GM19239 (cell line): Measurements from ENCODE around the gene ANKRD40CL.
A peak's percentile ranks its signal among the peaks of the same experiment; 100 is the strongest.
"Not testable (repeated sequence)": the region's sequence is repeated elsewhere in the genome, so short reads cannot be mapped to it uniquely, and the experiment has no call there.

Experiments used
- DNase-seq: peaks from one replicate; pipeline ENCODE4 v3.0.0; 2011; ENCODE audit warnings: low spot score; ENCODE audit not compliant: insufficient read length
- FAIRE-seq: peaks from 2 replicates; lab custom pipeline; 2011; peaks lifted over from hg19 to GRCh38; lab: Jason Lieb, UNC

The ANKRD40CL gene

DNA sequence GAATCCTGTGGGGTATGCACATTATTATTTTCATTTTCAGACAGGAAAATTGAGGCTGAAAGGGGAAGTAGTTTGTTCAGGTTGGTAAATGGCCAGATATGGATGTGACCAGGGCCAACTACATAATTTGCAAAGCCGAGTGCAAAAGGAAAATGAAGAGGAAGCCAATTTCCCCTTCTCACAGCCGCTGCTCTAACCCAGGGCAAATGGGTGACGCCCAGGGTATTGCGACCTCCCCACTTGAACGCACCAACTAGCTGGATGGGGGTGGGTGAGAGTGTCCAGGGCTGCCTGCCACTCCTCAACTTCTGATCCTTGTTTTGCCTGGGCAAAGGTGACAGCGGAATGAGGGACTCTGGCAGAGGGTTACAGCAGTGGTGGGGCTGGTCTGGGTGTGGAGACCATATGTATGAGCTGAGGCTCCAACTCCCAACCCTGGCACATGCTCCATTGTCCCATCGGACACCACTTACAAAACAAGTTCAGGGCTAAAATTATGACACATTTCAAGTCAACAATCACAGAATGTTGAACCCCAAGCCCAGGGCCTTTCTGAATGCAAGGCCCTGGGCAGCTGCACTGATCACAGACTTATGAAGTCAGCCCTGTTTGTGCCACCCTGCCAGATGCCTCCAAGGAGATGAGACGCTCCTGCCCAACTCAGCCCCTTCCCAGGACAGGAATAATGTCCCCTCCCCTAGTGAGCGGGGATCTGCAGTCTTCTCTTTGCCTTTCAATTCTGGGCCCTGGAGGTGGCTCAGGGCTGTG lies 1.7 kb downstream of the ANKRD40CL start:
- FAIRE-seq (peak; percentile 59), DNase-seq (peak; percentile 34)

DNA sequence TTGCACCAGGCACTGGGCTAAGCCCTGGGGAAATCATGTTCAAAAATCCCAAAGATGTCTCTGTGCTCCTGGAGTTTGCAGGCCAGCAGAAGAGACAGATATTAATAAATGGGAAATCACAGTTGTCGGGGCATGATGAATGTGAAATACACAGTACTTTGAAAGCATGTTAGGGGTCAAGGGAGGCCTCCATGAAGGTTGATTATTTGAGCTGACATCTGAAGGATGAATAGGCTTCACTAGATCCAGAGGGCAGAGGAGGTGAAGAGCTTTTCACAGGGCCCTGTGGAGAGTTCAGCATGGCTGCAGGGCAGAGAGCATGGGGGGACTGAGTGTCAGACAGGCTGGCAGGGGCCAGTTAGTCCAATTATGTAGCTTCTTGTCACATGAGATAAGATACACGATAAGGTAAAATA lies 2.6 kb downstream of the ANKRD40CL start:
- DNase-seq: no peak
- no peak for FAIRE-seq

GRCh38 chr17:50763716-50764475 lies 3.4 kb downstream of the ANKRD40CL start:
- no peak for FAIRE-seq
- DNase-seq: no peak

DNA sequence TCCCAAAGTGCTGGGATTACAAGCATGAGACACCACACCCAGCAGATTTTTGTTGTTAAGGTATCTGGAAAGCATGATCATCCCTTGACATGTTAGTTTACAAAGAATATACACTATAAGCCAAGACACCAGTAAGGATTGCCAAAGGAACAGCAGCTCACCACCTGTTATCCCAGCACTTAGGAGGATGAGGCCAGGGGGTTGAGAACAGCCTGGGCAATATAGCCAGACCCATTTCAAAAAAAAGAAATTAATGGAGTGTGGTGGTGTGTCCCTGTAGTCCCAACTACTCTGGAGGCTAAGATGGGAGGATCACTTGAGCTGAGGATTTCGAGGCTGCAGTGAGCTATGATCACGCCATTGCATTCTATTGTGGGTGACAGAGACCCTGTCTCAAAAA lies 5.1 kb downstream of the ANKRD40CL start:
- no peak for FAIRE-seq
- DNase-seq: no peak

- DNase-seq (no peak), FAIRE-seq (no peak)
These were observed 8.3 kb downstream of the ANKRD40CL start for GRCh38 chr17:50758989-50759544.

DNA sequence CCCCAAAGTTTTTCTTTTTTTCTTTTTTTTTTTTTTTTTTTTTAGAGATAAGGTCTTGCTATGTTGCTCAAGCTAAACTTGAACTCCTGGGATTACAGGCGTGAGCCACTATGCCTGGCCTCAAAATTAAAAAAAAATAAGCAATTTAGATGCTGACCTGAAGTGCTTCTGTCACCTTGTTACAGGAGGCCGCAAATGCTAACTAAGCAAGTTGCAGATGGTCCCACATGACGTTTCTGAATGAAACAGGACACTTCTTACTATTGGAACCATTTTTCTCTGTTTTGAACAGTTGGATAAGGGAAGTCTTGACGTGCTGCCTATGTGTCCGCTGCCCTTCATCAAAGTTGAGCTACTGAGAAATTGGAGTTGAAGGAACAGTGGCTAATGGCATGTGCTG lies 8.8 kb downstream of the ANKRD40CL start:
- DNase-seq (no peak), FAIRE-seq (no peak)

DNA sequence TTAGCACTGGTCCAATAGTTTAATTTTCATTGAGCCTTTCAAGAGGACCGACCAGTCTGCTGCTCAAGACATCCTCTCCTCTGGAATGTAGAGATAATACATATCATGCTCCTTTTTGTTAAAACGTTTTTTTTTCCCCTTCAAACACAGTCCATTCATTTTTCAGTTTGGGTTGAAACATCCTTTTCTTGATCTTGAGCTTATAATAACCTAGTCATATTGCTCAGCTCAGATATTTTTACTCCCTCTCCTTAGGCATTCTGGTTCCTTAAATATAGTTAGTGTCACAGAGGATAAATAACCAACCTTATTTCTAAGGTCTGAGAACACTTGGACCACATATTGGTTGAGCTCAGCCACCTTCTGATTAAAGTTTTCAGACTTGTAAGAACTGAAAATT lies 12.8 kb downstream of the ANKRD40CL start:
- FAIRE-seq: no peak
- DNase-seq: no peak

DNA sequence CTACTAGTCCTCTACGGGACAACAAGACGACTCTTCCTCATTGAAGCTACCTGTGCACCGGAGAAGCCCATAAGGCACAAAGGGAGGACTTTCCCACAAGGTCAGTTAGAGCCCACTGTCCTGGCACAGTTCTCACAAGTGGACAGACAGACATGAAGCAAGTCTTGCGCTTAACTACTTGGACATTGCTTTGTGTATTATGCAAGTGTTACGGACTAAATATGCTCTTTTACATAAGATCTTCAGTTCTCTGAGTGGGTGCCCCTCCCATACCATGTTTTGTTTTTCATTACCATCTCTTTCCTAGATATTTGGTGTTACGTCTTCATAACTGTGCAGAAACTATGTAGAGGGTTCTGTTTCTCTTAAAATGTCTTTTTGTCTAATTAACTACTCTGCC lies 18.1 kb downstream of the ANKRD40CL start:
- FAIRE-seq (no peak), DNase-seq (no peak)

GRCh38 chr17:50745631-50746030 lies 21.7 kb downstream of the ANKRD40CL start:
- FAIRE-seq: no peak
- DNase-seq: no peak

DNA sequence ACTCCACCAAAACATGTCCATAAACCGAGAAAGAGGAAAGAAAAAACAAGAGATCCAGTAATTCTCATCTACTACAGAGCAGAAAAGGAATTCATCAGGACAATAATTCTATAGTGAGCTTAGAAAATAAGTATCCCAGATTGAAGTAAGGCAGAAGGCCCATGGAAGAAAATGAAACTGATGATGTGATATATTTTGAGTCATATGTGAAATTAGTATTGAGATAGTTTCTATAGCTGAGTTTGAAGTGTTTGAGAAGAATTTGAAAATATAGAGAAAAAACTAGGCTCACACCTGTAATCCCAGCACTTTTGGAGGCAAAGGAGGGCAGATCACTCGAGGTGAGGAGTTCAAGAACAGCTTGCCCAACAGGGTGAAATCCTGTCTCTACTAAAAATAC lies 28.2 kb downstream of the ANKRD40CL start:
- DNase-seq: no peak
- FAIRE-seq: no peak

DNA sequence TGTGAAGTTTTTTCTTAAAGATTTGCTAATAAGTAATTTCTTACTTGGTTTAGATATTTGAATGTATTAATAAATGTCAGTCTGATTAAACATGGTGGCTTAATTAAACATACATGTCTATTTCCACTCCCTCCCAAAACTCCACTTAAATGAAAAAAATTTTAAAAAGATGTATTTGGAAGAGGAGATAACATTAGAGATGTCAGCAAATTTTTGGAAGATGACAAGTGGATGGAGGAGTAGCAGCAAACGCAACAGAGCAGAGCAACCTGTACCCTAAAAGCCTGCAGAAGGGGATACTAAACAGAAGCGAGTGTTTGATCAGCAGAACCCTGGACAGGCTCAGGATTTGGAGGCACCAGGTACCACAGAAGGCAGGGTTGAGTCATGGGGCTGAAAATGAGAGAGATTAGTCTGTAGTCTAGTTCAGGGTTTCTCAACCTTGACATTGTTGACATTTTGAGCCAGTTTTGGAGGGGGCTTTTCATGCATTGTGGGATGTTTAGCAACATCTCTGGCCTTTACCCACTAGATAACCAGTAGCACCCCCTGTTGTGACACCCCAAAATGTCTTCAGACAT lies 30.1 kb downstream of the ANKRD40CL start:
- FAIRE-seq: no peak

GRCh38 chr17:50735287-50735686 lies 32.0 kb downstream of the ANKRD40CL start:
- no peak for DNase-seq
- FAIRE-seq: no peak

More for the DNA sequence above, 30.1 kb downstream of the ANKRD40CL start:
- no peak for DNase-seq

DNA sequence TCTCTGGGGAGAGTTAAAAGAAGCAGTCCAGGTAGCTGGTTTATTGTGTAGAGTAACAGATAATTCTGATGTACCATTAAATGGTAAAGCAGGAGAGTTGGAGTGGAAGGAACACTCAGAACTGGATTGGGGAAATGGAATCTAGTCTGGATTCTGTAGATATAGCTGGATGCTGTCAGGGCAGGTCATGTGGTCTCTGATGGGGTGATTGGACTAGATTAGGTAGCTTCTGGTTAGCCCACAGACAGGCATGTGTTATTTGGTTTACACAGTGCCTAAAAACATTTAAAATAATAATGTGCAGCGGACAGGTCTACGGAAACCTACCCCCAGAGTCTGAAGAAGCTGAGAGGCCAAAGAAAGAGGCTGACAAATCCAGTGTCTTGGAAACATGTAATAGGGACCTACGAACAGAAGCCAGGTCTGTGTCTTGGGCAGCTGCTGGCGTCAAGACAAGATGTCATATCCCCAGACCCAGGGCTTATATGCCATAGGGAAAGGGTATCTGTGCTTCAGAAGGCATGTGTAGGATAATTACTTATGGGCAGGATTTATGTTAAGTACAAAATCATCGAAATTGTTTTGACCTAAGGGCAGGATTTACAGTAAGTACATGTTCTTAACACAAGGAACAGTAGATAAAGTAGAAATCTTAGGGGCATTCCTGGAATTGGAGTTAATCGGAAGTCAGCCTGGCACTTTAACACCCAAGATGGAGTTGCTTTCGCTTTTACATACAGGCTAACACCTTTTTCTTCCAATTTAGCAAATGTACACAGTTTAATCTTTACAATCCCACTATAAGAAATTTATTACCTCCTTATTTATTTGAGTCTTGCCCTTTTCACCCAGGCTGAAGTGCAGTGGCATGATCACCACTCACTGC lies 35.5 kb downstream of the ANKRD40CL start:
- no peak for FAIRE-seq

DNA sequence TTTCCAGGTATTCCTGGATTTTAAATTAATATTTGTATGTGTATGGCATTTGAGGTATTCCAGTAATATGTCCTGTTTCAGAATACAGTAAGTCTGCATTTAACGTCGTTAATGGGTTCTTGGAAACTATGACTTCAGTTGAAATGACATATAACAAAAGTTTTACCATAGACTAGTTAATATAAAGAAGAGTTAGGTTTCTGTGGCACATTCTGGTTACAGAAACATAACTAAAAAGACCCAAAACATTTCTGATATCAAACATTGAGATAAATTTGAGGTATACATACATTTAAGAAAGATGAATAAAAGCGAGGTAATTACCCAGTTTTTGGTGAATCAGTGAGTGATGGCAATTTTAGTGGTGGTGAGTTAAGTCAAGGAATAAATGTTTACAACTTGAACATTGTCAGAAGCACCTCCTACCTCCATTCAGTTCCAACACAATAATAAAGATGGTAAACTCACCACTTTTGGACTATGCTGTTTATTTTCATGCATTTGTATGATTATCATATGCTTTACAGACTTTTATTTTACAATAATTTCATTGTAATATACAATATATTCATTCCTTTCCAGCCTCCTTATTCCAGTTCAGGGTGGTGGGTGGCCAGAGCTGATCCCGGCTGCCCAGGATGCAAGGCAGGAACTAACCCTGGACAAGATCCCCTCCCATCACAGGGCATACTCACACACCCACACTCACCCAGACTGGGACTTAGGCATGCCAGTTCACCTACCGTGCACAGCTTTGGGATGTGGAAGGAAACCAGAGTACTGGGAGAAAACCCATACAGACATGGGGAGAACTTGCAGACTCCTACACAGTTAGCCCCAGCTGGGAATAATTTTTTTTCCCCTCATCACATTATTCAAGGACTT lies 38.2 kb downstream of the ANKRD40CL start:
- no peak for FAIRE-seq
- DNase-seq: no peak

More for the DNA sequence above, 35.5 kb downstream of the ANKRD40CL start:
- DNase-seq: no peak

GRCh38 chr17:50728112-50728429 lies 39.2 kb downstream of the ANKRD40CL start:
- FAIRE-seq (no peak), DNase-seq (no peak)

DNA sequence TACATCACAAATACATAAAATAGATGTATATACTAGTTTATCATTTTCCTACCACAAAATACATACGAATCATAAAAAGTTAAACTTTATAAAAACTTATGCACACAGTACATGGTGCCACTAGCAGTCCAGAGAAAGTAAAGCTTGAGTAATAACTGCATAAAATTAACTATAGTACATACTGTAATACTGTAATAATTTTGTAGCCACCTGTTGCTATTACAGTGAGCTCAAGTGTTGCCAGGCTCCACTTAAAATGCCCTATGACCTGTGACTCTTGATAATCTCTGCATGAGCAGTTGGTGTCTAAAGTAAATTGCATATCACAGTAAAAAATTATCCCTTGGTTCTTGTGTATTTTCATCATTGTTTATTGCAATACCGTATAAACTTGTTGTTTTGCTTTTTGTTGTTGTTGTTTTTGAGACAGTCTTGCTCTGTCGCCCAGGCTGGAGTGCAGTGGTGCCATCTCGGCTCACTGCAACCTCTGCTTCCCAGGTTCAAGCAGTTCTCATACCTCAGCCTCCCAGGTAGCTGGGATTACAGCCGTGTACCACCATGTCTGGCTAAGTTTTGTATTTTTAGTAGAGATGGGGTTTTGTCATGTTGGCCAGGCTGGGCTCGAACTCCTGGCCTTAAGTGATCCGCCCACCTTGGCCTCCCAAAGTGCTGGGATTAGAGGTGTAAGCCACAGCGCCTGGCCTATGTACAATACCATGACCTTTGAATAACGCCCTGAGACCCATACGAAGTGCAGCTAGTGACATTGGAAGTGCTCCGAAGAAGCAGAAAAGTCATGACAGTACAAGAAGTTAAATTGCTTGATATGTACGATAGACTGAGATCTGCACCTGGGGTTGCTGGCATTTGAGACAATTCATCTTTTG lies 41.3 kb downstream of the ANKRD40CL start:
- no peak for DNase-seq
- no peak for FAIRE-seq

- not testable (repeated sequence) for FAIRE-seq, DNase-seq
These were observed 42.7 kb downstream of the ANKRD40CL start for GRCh38 chr17:50724622-50725021.

DNA sequence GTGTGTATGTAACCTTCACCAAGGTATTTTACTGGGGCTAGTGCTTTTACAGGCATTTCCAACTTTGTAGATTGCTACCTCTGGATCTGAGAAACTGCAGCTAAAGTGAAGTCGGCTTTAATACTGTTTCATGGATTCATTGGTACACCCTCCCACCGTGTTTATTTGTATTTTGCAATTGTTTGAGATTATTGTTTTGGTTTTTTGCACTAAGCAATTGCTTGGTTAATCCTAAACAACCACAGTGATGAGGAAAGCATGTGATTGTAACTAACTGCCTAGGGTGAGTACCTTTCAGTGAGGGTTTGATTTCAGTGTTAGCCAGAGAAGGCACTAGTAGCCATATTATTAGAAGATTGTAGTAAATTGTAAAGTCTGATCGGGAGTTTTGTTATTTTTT lies 44.6 kb downstream of the ANKRD40CL start:
- FAIRE-seq (no peak), DNase-seq (no peak)
